ENCODE results near the gene CADPS. TPM values are rescaled to one million over a fixed set of nuclear protein-coding genes. Genes with fewer than 3 reads are reported as not detected.

The CADPS gene
- total and polyA plus RNA-seq, 2 of the 4 experiments (the other 2 are of a cell fraction): not detected

GRCh38 chr3:62888778-62889177 is 13.6 kb upstream of the CADPS start:
- Histone ChIP-seq H2BK120ac (ENCODE audit: low read depth, low read length) (no peak overlapping the region), H3K9me1 (ENCODE audit: insufficient read depth, low read length) (no peaks in the 10 kb centered on the region), H3K14ac (replicated peaks; ENCODE audit: low read depth, low read length) (no peak overlapping the region), H4K8ac (ENCODE audit: low read depth in 2 of 2, low read length in 2 of 2) (no peak overlapping the region), H3K4me2 (ENCODE audit: low read depth, low read length) (no peak overlapping the region), H4K5ac (ENCODE audit: low read depth, low read length) (no peak overlapping the region), H3K23ac (ENCODE audit: low read depth, low read length) (no peak overlapping the region), H2BK20ac (ENCODE audit: low read depth, low read length) (no peak overlapping the region), H3K4ac (ENCODE audit: low read depth, low read length) (no peak overlapping the region), H4K91ac (ENCODE audit: insufficient read depth, low read depth, low read length) (no peak overlapping the region), H3K79me1 (ENCODE audit: low read depth in 1 of 2, low read length in 2 of 2) (no peaks in the 10 kb centered on the region), H3K9ac (ENCODE audit: low read depth, low read length) (no peak overlapping the region), H3K36me3 (ENCODE audit: control insufficient read depth, insufficient read depth, low read length) (no peaks in the 10 kb centered on the region), H3K56ac (ENCODE audit: extremely low read depth, insufficient read depth, low read length) (no peak overlapping the region), H2AK9ac (replicated peaks; ENCODE audit: low read depth, low read length, poor library complexity) (no peak overlapping the region), H3K27me3 (ENCODE audit: control insufficient read depth, insufficient read depth, low read length) (no peaks in the 10 kb centered on the region), H3K27ac (ENCODE audit: insufficient read depth, low read length) (no peak overlapping the region), H2AFZ (replicated peaks; ENCODE audit: low read length, poor library complexity) (no peak overlapping the region), H2BK15ac (ENCODE audit: low read depth, low read length) (no peak overlapping the region), H2AK5ac (ENCODE audit: low read depth, low read length) (no peak overlapping the region), H4K20me1 (ENCODE audit: insufficient read depth, low read length) (no peaks in the 10 kb centered on the region), H3K9me3 (ENCODE audit: control insufficient read depth, insufficient read depth, low read length) (0 out of 2 replicates have a peak, but pooled peaks cover 2% of the 10 kb centered on the region), H3K4me1 (ENCODE audit: control insufficient read depth, insufficient read depth, low read length) (no peaks in the 10 kb centered on the region), H3K18ac (ENCODE audit: low read depth, low read length) (no peak overlapping the region), H2BK5ac (ENCODE audit: low read depth, low read length, poor library complexity, severe bottlenecking) (no peak overlapping the region), H3K4me3 (ENCODE audit: insufficient read depth, low read depth, low read length) (no peak overlapping the region)
- ATAC-seq (ENCODE audit: low read depth) (no peak), DNase-seq (no peak)
- BruUV-seq (replicated peaks): no TSS peak
- intact Hi-C loops (cut with micrococcal nuclease): no loop called here
- in situ Hi-C loops (cut with MboI; ENCODE audit: low sequenced_read_pairs): no loop called here
- CTCF ChIA-PET: no interaction called here
- TF ChIP-seq MXI1 (IDR thresholded peaks at IDR 0.05; ENCODE audit: borderline replicate concordance, low read depth, low read length) (no peak), BHLHE40 (IDR thresholded peaks at IDR 0.05; ENCODE audit: low read depth, low read length) (no peak), USF2 (IDR thresholded peaks at IDR 0.05; ENCODE audit: low read depth, low read length) (no peak)
- no CpG with 5 or more reads among the region's 1 CpG for WGBS, 2 experiments (ENCODE audit: extremely low coverage in 2 of 2, insufficient read length in 1 of 2)
- dilution Hi-C loops (cut with HindIII; ENCODE audit: low sequenced_read_pairs, unreplicated experiment): no loop called here
- POLR2A ChIA-PET (ENCODE audit: unreplicated experiment): no interaction called here
